SK-N-MC (cell line): ENCODE results near the gene PRR33.
"Not testable (repeated sequence)": the region's sequence is repeated elsewhere in the genome, so short reads cannot be mapped to it uniquely, and the experiment has no call there.

ENCODE experiments used
- EZH2 ChIP-seq: fragments of 200-600 bp; sonication (generic); IDR thresholded peaks from one replicate; pipeline ENCODE4 v1.6.1; 2017; ENCODE audit warnings: antibody characterized with exemption
- FOXP2 ChIP-seq: optimal IDR thresholded peaks from 2 replicates; pipeline ENCODE3; 2011; ENCODE audit warnings: mild to moderate bottlenecking, moderate library complexity; ENCODE audit not compliant: insufficient read depth; ENCODE audit errors: extremely low read length, control extremely low read depth
- POLR2AphosphoS5 ChIP-seq: IDR thresholded peaks from 2 replicates; pipeline ENCODE4 v1.6.1; 2012; ENCODE audit warnings: mild to moderate bottlenecking, low read depth, low read length, borderline replicate concordance

DNA sequence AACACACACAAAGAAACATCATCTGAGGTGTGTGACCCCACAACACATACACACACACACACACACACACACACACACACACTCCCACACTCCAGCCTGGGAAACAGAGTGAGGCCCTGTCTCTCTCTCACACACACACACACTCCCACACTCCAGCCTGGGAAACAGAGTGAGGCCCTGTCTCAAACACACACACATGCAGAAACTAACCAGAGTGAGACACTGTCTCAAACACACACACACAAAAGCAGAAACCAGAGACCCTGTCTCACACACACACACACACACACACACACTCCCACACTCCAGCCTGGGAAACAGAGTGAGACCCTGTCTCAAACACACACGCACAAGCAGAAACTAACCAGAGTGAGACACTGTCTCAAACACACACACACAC, 48.1 kb upstream of the PRR33 start:
- TF ChIP-seq POLR2AphosphoS5, EZH2, FOXP2: not testable (repeated sequence)
